Activated T-cell treated with anti-CD3 and anti-CD28 coated beads, Interleukin-2, amount 50 U/mL, for 4 hours (primary cell): ENCODE measurements around the gene PHPT1. TPM values are rescaled to one million over a fixed set of nuclear protein-coding genes. Genes with fewer than 3 reads are reported as not detected.
"Not testable (repeated sequence)": the region's sequence is repeated elsewhere in the genome, so short reads cannot be mapped to it uniquely, and the experiment has no call there.

Experiments
- ATAC-seq, 2 donors: fragments of 200-7000 bp; cut with Tn5 transposase; one replicate each; pipeline ENCODE4 v1.10.0; 2021
- DNase-seq: peaks from one replicate; pipeline ENCODE4 v3.0.0-alpha.2; 2020
- H3K27me3 Mint-ChIP-seq: one replicate; pipeline ENCODE4 v1.8.0; 2021; ENCODE audit warnings: low read depth, mixed read lengths
- H3K36me3 Mint-ChIP-seq: one replicate; pipeline ENCODE4 v1.8.0; 2022; ENCODE audit warnings: mixed read lengths; ENCODE audit not compliant: insufficient read depth
- H3K4me1 Mint-ChIP-seq: one replicate; pipeline ENCODE4 v1.8.0; 2021; ENCODE audit warnings: low read depth, mixed read lengths
- H3K4me3 Mint-ChIP-seq: one replicate; pipeline ENCODE4 v1.8.0; 2021; ENCODE audit warnings: mild to moderate bottlenecking, moderate library complexity, mixed read lengths
- H3K9me3 Mint-ChIP-seq: one replicate; pipeline ENCODE4 v1.8.0; 2021; ENCODE audit warnings: mixed read lengths
- total RNA-seq, 3 donors: library from RNA; stranded (reverse); gene quantifications; one replicate each; pipeline ENCODE4 v1.2.1, GENCODE V29; 2021

Gene PHPT1
- 100 to 1,000 TPM; 112 to 120 (median 119) TPM for total RNA-seq

DNA sequence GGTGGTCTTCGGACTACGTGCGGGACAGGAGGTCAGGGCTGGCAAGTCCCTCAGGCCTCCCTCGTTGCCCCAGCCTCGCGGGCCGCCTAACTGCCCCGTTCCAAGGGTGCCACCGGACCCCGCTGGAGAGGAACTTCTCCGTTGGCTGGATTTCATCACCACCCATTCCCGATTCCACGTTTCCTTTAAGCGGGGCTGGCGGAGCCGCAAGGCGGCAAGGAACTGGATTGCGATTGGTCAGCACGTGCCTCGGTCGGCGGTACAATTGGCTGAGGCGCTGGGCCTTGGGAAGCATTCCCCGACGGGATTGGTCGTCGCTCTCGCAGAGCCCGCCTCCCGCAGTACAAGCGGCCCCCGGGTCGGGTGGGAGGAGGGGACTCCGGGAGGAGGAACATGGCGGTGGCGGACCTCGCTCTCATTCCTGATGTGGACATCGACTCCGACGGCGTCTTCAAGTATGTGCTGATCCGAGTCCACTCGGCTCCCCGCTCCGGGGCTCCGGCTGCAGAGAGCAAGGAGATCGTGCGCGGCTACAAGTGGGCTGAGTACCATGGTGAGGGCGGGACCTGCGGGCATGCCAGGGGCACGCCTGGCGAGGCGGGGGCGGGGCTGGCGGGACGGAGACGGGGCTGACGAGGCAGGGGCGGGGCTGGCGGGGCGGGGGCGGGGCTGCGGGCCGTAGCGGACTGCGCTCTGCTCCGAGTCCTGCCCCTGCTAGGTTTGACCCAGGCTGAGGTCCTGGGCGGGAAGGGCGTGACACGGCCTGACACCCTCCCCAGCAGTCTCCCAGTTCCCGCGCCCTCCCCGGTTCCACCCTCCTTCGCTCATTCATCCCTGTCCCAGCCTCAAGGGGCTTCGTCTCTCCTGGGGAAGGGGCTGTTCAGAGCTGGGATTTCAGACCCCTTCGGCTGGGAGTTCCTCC is at the start of gene PHPT1:
Gene PHPT1 (plus strand): TSS at position 372 of the 922 bp plus-strand sequence. CDS start 22 bp downstream, at position 394.
- H3K27me3 Mint-ChIP-seq = peaks cover 16% of the 10 kb centered on the region
- H3K4me3 Mint-ChIP-seq = peak within 1 kb of the TSS; percentile 91
- ATAC-seq (peak; percentile 91), DNase-seq (peak; percentile 95)
- H3K9me3 Mint-ChIP-seq = no peaks in the 10 kb centered on the region
- H3K4me1 Mint-ChIP-seq = peaks cover 16% of the 10 kb centered on the region
- no peaks in the 10 kb centered on the region for H3K36me3 Mint-ChIP-seq

DNA sequence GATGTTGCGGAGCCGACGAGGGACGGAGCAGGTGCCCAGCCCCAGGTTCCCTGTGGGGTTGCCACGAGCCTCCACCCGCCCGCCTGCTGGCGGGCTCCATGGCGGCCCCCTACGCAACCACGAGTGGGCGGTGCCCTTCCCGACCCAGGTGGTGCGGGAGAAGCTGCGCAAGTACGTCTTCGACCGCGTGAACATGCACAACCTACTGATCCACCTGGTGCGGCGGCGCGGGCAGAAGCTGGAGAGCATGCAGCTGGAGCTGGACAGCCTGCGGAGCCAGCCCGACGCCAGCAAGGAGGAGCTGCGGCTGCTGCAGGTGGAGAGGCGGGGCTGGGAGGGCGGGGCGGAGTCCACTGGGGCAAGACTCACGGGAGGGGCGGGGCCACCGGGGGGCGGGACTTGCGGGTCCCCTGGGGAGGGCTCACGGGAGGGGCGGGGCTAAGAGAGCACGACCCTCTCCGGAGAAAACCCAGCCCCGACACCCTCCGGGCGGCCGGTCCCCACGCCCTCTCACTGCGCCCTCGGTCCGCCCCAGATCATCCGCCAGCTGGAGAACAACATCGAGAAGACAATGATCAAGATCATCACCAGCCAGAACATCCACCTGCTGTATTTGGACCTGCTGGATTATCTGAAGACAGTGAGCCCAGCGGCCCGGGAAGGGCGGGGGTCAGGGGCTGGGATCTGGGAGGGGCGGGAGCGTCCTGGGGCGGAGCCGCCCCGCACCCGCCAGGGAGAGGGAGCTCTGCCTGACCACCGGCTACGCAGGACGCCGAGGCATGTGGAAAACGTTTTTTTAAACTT is 49.2 kb upstream of the PHPT1 start:
- Mint-ChIP-seq H3K9me3 (no peaks in the 10 kb centered on the region), H3K4me1 (peaks cover 18% of the 10 kb centered on the region), H3K36me3 (no peaks in the 10 kb centered on the region), H3K27me3 (peaks cover 6% of the 10 kb centered on the region), H3K4me3 (peak overlapping the region; percentile 78)
- peak; percentile 85 to 86 for ATAC-seq
- DNase-seq = peak; percentile 92

DNA sequence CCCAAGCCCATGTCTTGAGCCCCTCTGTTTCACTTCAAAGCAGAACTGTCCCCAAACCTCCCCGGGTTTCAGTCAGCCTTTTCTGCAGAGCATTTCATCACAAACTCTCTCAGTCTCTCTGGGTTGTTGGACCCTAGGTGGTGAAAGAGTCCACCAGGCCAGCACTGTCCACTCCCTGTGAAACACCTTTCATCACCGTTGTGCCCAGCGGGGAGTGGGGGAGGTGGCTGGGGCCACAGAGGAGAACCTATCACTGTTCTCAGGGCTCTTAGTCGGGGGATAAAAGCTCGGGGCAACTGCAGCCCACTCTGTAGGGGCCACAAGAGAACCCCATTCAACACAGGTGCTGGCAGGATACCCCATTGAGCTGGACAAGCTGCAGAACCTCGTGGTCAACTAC is 46.9 kb upstream of the PHPT1 start:
- H3K9me3 Mint-ChIP-seq = no peaks in the 10 kb centered on the region
- no peaks in the 10 kb centered on the region for H3K27me3 Mint-ChIP-seq
- H3K4me1 Mint-ChIP-seq = peaks cover 19% of the 10 kb centered on the region
- ATAC-seq (no peak), DNase-seq (no peak)
- H3K4me3 Mint-ChIP-seq = no peak overlapping the region
- peaks cover 4% of the 10 kb centered on the region for H3K36me3 Mint-ChIP-seq

DNA sequence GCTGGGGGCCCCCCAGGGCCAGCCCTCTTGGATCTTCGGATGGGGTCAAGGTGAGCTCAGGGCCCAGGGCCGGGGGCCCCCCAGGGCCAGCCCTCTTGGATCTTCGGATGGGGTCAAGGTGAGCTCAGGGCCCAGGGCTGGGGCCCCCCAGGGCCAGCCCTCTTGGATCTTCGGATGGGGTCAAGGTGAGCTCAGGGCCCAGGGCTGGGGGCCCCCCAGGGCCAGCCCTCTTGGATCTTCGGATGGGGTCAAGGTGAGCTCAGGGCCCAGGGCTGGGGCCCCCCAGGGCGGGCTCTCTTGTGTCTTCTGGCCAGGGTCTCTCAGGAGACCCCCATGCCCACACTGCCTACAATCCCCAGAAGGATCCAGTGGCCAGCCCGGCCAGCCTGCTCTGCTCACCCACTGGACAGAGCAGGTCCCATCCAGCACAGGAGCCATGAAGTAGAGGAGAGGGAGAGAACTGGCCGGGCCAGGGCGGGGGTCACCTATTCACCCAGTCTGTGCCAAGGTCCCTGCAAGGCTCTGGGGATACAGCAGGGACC is 46.1 kb upstream of the PHPT1 start:
- not testable (repeated sequence) for ATAC-seq, DNase-seq, H3K9me3 Mint-ChIP-seq, H3K4me3 Mint-ChIP-seq, H3K27me3 Mint-ChIP-seq, H3K36me3 Mint-ChIP-seq
- H3K4me1 Mint-ChIP-seq = peaks cover 19% of the 10 kb centered on the region

DNA sequence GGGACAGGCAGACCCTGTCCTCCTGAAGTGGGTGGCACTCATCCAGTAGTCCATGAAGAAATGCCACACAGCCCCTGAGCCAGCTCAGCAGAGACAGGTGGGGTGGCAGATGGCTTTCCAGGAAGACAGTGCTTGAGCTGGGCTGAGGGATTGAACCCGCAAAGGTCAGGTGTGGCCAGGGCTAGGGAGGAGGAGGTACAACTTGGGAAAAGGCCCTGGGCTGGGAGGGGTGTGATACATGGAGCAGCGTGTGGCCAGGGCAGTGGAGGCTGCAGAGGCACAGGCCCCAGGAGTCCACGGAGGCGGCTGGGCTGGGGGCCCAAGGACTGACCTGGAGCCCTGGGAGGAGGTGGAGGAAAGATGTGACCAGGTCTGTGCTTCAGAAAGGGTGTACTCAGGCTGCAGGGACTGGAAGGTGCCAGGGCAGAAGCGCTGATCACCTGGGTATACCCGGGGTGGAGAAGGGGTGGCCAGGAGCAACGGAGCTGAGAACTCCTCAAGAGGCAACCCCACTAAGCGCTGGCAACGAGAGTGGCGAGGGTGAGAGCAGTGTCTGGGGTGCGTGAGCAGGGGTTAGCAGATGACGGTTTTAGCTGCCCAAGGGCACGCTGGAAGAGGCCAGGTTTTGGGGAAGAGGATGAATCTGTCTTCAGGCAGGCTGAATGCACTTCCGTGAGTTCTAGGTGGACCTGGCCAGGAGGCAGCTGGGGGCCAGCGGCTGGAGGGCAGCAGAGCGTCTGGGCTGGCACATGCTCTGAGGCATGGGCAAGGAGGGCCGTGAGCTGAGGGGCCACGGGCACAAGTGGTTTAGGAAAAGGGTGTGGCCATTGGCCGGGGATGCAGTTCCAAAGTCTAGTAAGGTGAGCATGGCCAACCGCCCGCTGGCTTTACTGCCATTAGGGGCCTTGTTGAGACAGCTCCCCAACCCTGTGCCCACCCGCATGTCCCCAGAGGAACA is 45.4 kb upstream of the PHPT1 start:
- no peaks in the 10 kb centered on the region for H3K27me3 Mint-ChIP-seq
- H3K4me3 Mint-ChIP-seq = no peak overlapping the region
- ATAC-seq = no peak
- H3K36me3 Mint-ChIP-seq = peaks cover 4% of the 10 kb centered on the region
- DNase-seq = no peak
- H3K9me3 Mint-ChIP-seq = no peaks in the 10 kb centered on the region
- peaks cover 20% of the 10 kb centered on the region for H3K4me1 Mint-ChIP-seq

DNA sequence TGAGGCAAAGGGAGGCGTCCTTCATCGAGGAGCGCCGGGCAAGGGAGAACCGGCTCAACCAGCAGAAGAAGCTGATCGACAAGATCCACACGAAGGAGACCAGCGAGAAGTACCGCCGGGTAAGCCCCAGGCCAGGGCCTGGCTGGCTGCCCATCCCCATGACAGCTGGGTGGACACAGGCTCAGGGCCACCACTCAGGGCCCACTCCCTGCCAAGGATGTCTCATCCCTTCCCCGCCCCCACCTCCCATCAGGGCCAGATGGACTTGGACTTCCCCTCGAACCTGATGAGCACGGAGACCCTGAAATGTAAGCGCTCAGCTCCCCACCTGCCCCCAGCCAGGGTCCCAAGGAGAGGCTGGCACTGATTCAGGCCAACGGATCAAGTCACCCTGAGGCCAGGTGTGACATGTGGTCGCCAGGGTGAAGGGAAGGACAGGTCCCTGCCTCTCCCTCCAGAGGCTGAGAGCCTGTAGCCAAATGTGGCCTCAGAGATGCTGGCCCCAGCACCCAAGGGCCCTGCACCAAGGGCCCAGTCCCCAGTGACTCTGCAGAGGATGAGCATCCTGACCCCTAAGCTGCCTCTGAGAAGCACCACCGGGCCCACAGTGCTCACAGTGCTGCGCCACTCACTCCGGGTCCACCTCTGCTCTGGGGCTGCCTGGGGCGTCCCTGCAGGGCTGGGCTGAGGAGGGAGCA is 44.6 kb upstream of the PHPT1 start:
- Mint-ChIP-seq H3K27me3 (no peaks in the 10 kb centered on the region), H3K36me3 (peaks cover 4% of the 10 kb centered on the region), H3K9me3 (no peaks in the 10 kb centered on the region), H3K4me1 (peaks cover 28% of the 10 kb centered on the region), H3K4me3 (no peak overlapping the region)
- ATAC-seq (no peak), DNase-seq (no peak)

DNA sequence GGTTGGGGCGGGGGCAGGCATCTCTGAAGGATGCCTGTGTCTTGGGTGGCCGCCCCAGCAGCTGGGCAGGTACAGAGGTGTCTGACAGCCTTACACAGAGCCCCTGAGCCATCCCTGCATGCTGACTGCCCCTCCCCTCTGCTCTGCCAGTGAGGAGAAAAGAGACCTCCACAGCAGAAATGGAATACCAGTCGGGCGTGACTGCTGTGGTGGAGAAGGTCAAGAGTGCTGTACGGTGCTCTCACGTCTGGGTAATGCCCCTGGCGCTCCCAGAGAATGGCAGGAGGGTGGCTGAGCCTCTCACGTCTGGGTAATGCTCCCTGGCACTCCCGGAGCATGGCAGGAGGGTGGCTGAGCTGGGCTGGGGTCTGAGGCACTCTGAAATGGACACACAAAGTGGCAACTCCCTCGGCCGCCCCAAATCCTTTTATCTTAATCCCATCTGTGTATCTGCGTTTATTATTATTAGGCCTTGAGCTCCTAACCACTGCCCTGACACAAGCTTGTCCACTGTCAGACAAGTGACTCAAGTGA is 43.9 kb upstream of the PHPT1 start:
- no peak for ATAC-seq
- H3K4me1 Mint-ChIP-seq = peaks cover 32% of the 10 kb centered on the region
- H3K9me3 Mint-ChIP-seq = no peaks in the 10 kb centered on the region
- DNase-seq = no peak
- peaks cover 9% of the 10 kb centered on the region for H3K36me3 Mint-ChIP-seq
- no peaks in the 10 kb centered on the region for H3K27me3 Mint-ChIP-seq
- H3K4me3 Mint-ChIP-seq = no peak overlapping the region

DNA sequence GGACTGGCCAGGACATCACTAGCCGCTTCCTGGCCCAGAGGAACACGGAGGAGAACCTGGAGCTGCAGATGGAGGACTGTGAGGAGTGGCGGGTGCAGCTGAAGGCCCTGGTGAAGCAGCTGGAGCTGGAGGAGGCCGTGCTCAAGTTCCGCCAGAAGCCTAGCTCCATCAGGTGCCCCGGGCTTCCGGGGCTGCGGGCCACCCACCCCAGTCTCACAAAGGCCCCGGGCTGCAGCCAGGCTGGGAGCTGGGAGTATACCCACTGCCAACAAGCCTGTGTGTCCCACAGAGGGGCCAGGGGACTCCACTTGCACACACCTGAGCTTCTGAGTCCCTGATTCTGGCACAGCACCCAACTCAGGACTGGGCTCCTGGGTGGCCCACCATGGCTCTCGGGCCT is 43.1 kb upstream of the PHPT1 start:
- Mint-ChIP-seq H3K27me3 (no peaks in the 10 kb centered on the region), H3K36me3 (peaks cover 11% of the 10 kb centered on the region)
- no peak for ATAC-seq

DNA sequence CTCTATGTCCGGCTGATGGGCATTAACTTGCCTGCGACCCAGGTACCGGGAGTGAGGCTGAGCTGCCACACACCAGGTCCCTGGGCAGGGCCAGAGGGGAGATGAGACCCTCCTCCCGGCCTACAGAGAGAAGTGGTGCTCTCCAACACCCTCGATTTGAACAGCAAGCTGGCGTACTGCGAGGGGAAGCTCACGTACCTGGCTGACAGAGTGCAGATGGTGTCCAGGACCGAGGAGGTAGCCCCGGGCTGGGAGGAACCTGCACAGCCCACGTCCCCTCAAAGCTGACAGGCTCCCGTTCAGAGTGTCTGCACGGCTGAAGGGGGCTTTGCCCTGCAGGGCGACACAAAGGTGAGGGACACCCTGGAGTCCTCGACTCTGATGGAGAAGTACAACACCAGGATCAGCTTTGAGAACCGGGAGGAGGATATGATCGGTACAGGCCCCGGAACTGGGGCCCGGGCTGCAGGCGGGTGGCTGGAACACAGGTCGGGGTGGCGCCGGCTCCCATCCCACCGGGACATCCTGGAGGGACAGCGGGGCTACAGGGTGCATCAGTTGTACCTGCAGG is 42.5 kb upstream of the PHPT1 start:
- H3K4me3 Mint-ChIP-seq = peak overlapping the region; percentile 86
- no peaks in the 10 kb centered on the region for H3K9me3 Mint-ChIP-seq
- H3K27me3 Mint-ChIP-seq = no peaks in the 10 kb centered on the region
- DNase-seq (no peak), ATAC-seq (no peak)
- peaks cover 12% of the 10 kb centered on the region for H3K36me3 Mint-ChIP-seq
- H3K4me1 Mint-ChIP-seq = peaks cover 27% of the 10 kb centered on the region

More for the DNA sequence above, 43.1 kb upstream of the PHPT1 start:
- no peaks in the 10 kb centered on the region for H3K9me3 Mint-ChIP-seq
- peak overlapping the region; percentile 86 for H3K4me3 Mint-ChIP-seq
- H3K4me1 Mint-ChIP-seq = peaks cover 30% of the 10 kb centered on the region
- DNase-seq = no peak

DNA sequence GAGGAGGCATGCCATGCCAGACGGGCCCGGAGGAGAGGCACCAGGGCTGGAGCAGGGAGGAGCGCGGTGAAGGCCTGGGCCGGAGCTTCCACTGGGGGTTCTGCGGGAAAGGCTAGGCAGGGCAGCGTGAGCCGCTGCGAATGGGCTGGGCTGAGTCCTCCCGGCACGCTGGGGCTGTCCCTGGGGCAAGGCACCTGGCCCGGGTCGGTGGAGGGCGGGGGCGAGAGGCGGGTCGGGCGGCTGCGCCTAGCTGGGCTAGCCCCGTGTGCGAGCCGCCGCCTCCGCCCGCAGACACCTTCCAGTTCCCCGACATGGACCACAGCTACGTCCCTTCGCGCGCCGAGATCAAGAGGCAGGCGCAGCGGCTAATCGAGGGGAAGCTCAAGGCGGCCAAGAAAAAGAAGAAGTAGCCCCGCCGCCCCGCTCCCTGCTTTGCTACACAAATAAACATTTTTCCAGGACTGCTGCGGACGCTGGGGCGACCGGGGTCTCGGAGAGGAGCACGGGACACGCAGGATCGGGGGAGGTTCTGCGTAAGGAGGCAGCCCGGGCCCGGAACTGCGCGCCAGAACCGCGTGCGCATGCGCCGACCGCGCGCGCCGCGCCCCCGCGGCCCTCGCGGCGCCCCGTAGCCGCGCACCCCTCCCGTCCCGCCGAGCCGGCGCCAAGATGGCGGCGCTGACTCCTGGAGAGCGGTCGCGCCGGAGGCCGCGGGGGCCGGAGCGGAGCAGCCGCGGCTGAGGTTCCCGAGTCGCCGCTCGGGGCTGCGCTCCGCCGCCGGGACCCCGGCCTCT is 41.7 kb upstream of the PHPT1 start, which contains the start of gene RABL6:
Gene RABL6 (plus strand): TSS at position 668 of the 794 bp plus-strand sequence. CDS start 249 bp downstream, outside the sequence.
- H3K36me3 Mint-ChIP-seq = peaks cover 12% of the 10 kb centered on the region
- no peaks in the 10 kb centered on the region for H3K27me3 Mint-ChIP-seq
- peaks cover 27% of the 10 kb centered on the region for H3K4me1 Mint-ChIP-seq
- no peaks in the 10 kb centered on the region for H3K9me3 Mint-ChIP-seq
- ATAC-seq (peak; percentile 87 to 88), DNase-seq (peak; percentile 76)
- H3K4me3 Mint-ChIP-seq = peak within 1 kb of the TSS; percentile 86

DNA sequence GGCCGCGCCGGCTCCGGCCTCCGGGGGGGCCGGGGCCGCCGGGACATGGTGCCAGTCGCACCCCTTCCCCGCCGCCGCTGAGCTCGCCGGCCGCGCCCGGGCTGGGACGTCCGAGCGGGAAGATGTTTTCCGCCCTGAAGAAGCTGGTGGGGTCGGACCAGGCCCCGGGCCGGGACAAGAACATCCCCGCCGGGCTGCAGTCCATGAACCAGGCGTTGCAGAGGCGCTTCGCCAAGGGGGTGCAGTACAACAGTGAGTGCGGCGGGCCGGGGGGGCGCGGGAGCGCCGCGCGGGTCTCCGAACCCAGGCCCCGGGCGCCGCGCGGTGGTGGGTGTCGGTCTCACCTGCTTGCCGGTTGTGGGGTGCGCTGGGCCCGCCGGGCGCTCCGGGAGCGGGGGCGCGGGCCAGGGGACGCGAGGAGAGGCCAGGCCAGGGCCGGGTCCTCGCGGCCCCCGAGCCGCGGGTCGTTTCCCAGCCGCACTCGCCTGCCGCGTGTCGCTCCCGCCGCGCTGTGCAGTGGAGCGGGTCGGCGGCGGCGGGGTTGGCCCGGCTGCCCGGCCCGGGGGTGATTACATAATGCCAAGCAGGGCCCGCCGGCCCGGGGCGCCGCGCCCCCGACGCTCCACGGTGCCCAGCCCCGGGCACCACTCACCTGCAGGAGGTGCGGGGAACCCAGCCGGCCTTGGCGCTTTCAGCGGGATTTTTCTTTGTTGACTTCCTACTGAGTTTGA is 41.0 kb upstream of the PHPT1 start:
- DNase-seq (peak; percentile 50), ATAC-seq (peak; percentile 49 to 58)
- H3K4me3 Mint-ChIP-seq = peak overlapping the region; percentile 86
- H3K36me3 Mint-ChIP-seq = peaks cover 12% of the 10 kb centered on the region
- H3K9me3 Mint-ChIP-seq = no peaks in the 10 kb centered on the region
- H3K27me3 Mint-ChIP-seq = no peaks in the 10 kb centered on the region
- H3K4me1 Mint-ChIP-seq = peaks cover 32% of the 10 kb centered on the region
